Spleen (tissue), 11 donors: ENCODE results near the gene EFS. TPM values are rescaled to one million over a fixed set of nuclear protein-coding genes. Genes with fewer than 3 reads are reported as not detected.

Experiments
- DNase-seq: peaks from one replicate; pipeline ENCODE4 v3.0.0-alpha.2; 2020
- H3K27ac ChIP-seq, 8 donors: fragments of 200-600 bp; sonication (generic) in 7 of 8; 1 replicate in 4 of 8; 2 replicates in 4 of 8; pipeline versions ENCODE4 v1.5.0 to v1.8.0; 2016 to 2021; ENCODE audit warnings: inconsistent platforms in 4 of 8, mild to moderate bottlenecking in 4 of 8, moderate library complexity in 1 of 8
- H3K27me3 ChIP-seq, 7 donors: fragments of 200-600 bp; sonication (generic) in 6 of 7; replicated peaks in 1 of 7; 1 replicate in 4 of 7; 2 replicates in 3 of 7; pipeline versions ENCODE4 v1.5.0 to v1.8.0; 2016 to 2021; ENCODE audit warnings: inconsistent platforms in 3 of 7, mild to moderate bottlenecking in 1 of 7
- H3K36me3 ChIP-seq, 6 donors: fragments of 200-600 bp; sonication (generic) in 5 of 6; 1 replicate in 4 of 6; 2 replicates in 2 of 6; pipeline versions ENCODE4 v1.5.0 to v1.8.0; 2016 to 2021; ENCODE audit warnings: inconsistent platforms in 2 of 6
- H3K4me1 ChIP-seq, 6 donors: fragments of 200-600 bp; sonication (generic) in 5 of 6; 1 replicate in 3 of 6; 2 replicates in 3 of 6; pipeline versions ENCODE4 v1.5.0 to v1.8.0; 2016 to 2021; ENCODE audit warnings: inconsistent platforms in 3 of 6
- H3K4me3 ChIP-seq, 8 donors: fragments of 200-600 bp; sonication (generic) in 7 of 8; 1 replicate in 4 of 8; 2 replicates in 4 of 8; pipeline versions ENCODE4 v1.5.0 to v1.8.0; 2016 to 2021; ENCODE audit warnings: inconsistent platforms in 4 of 8, mild to moderate bottlenecking in 4 of 8, moderate library complexity in 2 of 8
- H3K9me3 ChIP-seq, 8 donors: fragments of 200-600 bp; sonication (generic) in 7 of 8; 1 replicate in 4 of 8; 2 replicates in 4 of 8; pipeline versions ENCODE4 v1.5.0 to v1.8.0; 2016 to 2021; ENCODE audit warnings: inconsistent platforms in 4 of 8
- CTCF ChIP-seq, 11 experiments: fragments of 200-600 bp in 7 of 11; fragments of 450-650 bp in 4 of 11; sonication (generic) in 4 of 11; IDR thresholded peaks in 8 of 11; conservative IDR thresholded peaks in 3 of 11; 1 replicate in 7 of 11; 2 replicates in 4 of 11; pipeline versions ENCODE4 v1.4.0 to v1.8.0; 2016 to 2021; ENCODE audit warnings: antibody characterized with exemption in 11 of 11, inconsistent platforms in 4 of 11, mild to moderate bottlenecking in 1 of 11
- POLR2A ChIP-seq, 3 donors: fragments of 450-650 bp; IDR thresholded peaks; one replicate each; pipeline ENCODE4 v1.5.1; 2017; ENCODE audit warnings: antibody characterized with exemption in 3 of 3, mild to moderate bottlenecking in 1 of 3
- POLR2AphosphoS5 ChIP-seq, 3 donors: sonication (generic); formaldehyde crosslinking; IDR thresholded peaks; one replicate each; pipeline ENCODE4 v1.5.1; 2017; ENCODE audit warnings: antibody characterized with exemption in 3 of 3
- WGBS, 5 donors: extraction: QIAGEN DNeasy Blood & Tissue Kit in 3 of 5; methylation state at CpG; one replicate each; pipeline versions ENCODE4 v1.1.5 to v1.1.7; 2013 to 2018; 5-methylcytosine and 5-hydroxymethylcytosine counted together
- intact Hi-C: fragments of 100-400 bp; cut with DNase I; formaldehyde crosslinking; loops from one replicate; pipeline ENCODE4 v1.15.0; 2023; ENCODE audit warnings: low total_unique reads
- polyA plus RNA-seq, 3 donors: library from polyadenylated mRNA; stranded (reverse); fragments of 200-250 nt; gene quantifications; one replicate each; pipeline ENCODE4 v1.2.1, GENCODE V29; 2013
- total RNA-seq, 7 donors: library from RNA; depleted of rRNA in 3 of 7; stranded (reverse); fragments of >200 nt in 3 of 7; fragmentation: NEBNext Ultra II Directional in 4 of 7; extraction: Animal tissue kit (Norgen Biotek cat#: 25700) in 4 of 7; gene quantifications; one replicate each; pipeline versions ENCODE4 v1.1.0 to v1.2.1, GENCODE V29; 2016 to 2021
- donor health status: healthy with polysubstance abuse.
- donor health status: DM: no; HTN: no; CAD: no; lungs with moderate emphysema.
- donor health status: DM: no; HTN: no; CAD: no.
- donor health status: Bipolar disorder and iron deficiency.
- donor health status: healthy.
- donor health status: DM: no; HTN: no; CAD: no.
- donor health status: DM: yes; HTN: yes; CAD: no.

The EFS gene
- total and polyA plus RNA-seq, 10 donors: 1.8 to 6.7 (median 3.9) TPM

- intact Hi-C loops: no loop called here
- Histone ChIP-seq H3K36me3 (no peaks in the 10 kb centered on the region), H3K4me1 (no peaks in the 10 kb centered on the region), H3K4me3 (no peak within 1 kb of the TSS), H3K27me3 (peaks cover 0 to 90% (median 0%) of the 10 kb centered on the region in 7 donors), H3K9me3 (no peaks in the 10 kb centered on the region), H3K27ac (no peak within 1 kb of the TSS)
- 74 to 86% (median 84%) methylated on average over 15 of the region's 15 CpGs for WGBS, 5 donors
- no peak for TF ChIP-seq CTCF (IDR thresholded peaks at IDR 0.05 in 8 of 11, conservative IDR thresholded peaks at IDR 0.05 in 3 of 11)
- no peak for TF ChIP-seq POLR2AphosphoS5 (IDR thresholded peaks at IDR 0.05)
- no peak for TF ChIP-seq POLR2A (IDR thresholded peaks at IDR 0.05)
- no peak for DNase-seq
These were observed 42.7 kb upstream of the EFS start, which contains the start of gene MYH6 for GRCh38 chr14:23407516-23408306. MYH6 (minus strand) TSS chr14:23408273; CDS start chr14:23407223, 1,050 bp downstream.

- intact Hi-C loops: no loop called here
- Histone ChIP-seq H3K27ac (no peak overlapping the region), H3K27me3 (peaks cover 0 to 83% (median 0%) of the 10 kb centered on the region in 7 donors), H3K36me3 (no peaks in the 10 kb centered on the region), H3K4me1 (no peaks in the 10 kb centered on the region), H3K9me3 (no peaks in the 10 kb centered on the region), H3K4me3 (no peak overlapping the region)
- WGBS, 5 donors: 85 to 93% (median 89%) methylated on average over 15 of the region's 15 CpGs
- TF ChIP-seq POLR2AphosphoS5 (IDR thresholded peaks at IDR 0.05) (no peak), CTCF (IDR thresholded peaks at IDR 0.05 in 8 of 11, conservative IDR thresholded peaks at IDR 0.05 in 3 of 11) (no peak), POLR2A (IDR thresholded peaks at IDR 0.05) (no peak)
- no peak for DNase-seq
These were observed 41.9 kb upstream of the EFS start for GRCh38 chr14:23406725-23407355.

- H3K4me1 ChIP-seq: no peaks in the 10 kb centered on the region
- no peak for TF ChIP-seq CTCF (IDR thresholded peaks at IDR 0.05 in 8 of 11, conservative IDR thresholded peaks at IDR 0.05 in 3 of 11)
- no peak overlapping the region for H3K4me3 ChIP-seq
- no peaks in the 10 kb centered on the region for H3K9me3 ChIP-seq
- no peak for DNase-seq
- peaks cover 0 to 80% (median 0%) of the 10 kb centered on the region in 7 donors for H3K27me3 ChIP-seq
- no peak overlapping the region for H3K27ac ChIP-seq
- WGBS, 5 donors: 46 to 67% (median 60%) methylated on average over 3 to 4 of the region's 4 CpGs
- no peaks in the 10 kb centered on the region for H3K36me3 ChIP-seq
- intact Hi-C loops: no loop called here
These were observed 41.3 kb upstream of the EFS start for GRCh38 chr14:23406244-23406643.

DNA sequence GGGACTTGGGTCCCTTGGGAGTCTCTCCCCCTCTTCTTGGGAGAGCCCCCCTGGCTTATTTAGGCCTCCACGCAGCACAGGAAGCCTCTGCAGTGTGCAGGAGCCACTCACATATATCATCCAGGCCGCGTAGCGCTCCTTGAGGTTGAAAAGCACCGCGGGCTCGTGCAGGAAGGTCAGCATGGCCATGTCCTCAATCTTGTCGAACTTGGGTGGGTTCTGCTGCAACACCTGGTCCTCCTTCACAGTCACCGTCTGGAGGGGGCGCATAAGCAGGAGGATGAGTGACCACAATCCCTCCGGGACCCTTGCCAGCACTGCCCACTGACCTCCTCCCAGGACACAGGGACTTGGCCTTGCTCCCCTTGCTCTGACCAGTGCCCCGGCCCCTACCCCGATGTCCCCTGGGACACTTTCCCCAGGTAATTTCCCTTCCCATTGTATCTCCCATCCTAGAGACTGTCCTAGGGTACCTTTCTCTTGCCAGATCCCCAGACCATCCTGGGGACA, 40.6 kb upstream of the EFS start:
- no peak for DNase-seq
- no peaks in the 10 kb centered on the region for H3K4me1 ChIP-seq
- H3K36me3 ChIP-seq: no peaks in the 10 kb centered on the region
- TF ChIP-seq CTCF (IDR thresholded peaks at IDR 0.05 in 8 of 11, conservative IDR thresholded peaks at IDR 0.05 in 3 of 11): no peak
- no peak for TF ChIP-seq POLR2A (IDR thresholded peaks at IDR 0.05)
- no peak for TF ChIP-seq POLR2AphosphoS5 (IDR thresholded peaks at IDR 0.05)
- H3K27me3 ChIP-seq: peaks cover 0 to 76% (median 0%) of the 10 kb centered on the region in 7 donors
- H3K4me3 ChIP-seq: no peak overlapping the region
- H3K27ac ChIP-seq: no peak overlapping the region
- H3K9me3 ChIP-seq: no peaks in the 10 kb centered on the region
- WGBS, 5 donors: 70 to 81% (median 80%) methylated on average over 10 to 13 of the region's 13 CpGs
- intact Hi-C loops: no loop called here
